Stomach (tissue), 9 donors: ENCODE results near the gene TNS1. TPM values are rescaled to one million over a fixed set of nuclear protein-coding genes. Genes with fewer than 3 reads are reported as not detected.

ENCODE experiments used
- DNase-seq, 2 donors: peaks; one replicate each; pipeline versions ENCODE4 v3.0.0 to v3.0.0-alpha.2; 2013 to 2019
- H3K27ac ChIP-seq, 5 donors: fragments of 200-600 bp in 4 of 5; sonication (generic) in 4 of 5; one replicate each; pipeline ENCODE4 v1.5.1; 2013 to 2019; ENCODE audit warnings: mild to moderate bottlenecking in 1 of 5, moderate library complexity in 1 of 5
- H3K27me3 ChIP-seq, 3 donors: fragments of 200-600 bp; sonication (generic); one replicate each; pipeline ENCODE4 v1.5.1; 2017 to 2019; ENCODE audit warnings: mixed run types in 1 of 3
- H3K36me3 ChIP-seq, 4 donors: fragments of 200-600 bp; sonication (generic); 1 replicate in 3 of 4; 2 replicates in 1 of 4; pipeline ENCODE4 v1.5.1; 2016 to 2019
- H3K4me1 ChIP-seq, 4 donors: fragments of 200-600 bp; sonication (generic); one replicate each; pipeline ENCODE4 v1.5.1; 2016 to 2019
- H3K4me3 ChIP-seq, 4 donors: fragments of 200-600 bp; sonication (generic) in 3 of 4; one replicate each; pipeline ENCODE4 v1.5.1; 2016 to 2019; ENCODE audit warnings: mild to moderate bottlenecking in 1 of 4
- H3K9me3 ChIP-seq, 4 donors: fragments of 200-600 bp; sonication (generic); one replicate each; pipeline ENCODE4 v1.5.1; 2016 to 2019
- CTCF ChIP-seq, 7 experiments: fragments of 450-650 bp in 4 of 7; fragments of 200-600 bp in 3 of 7; sonication (generic) in 3 of 7; IDR thresholded peaks; one replicate each; pipeline ENCODE4 v1.5.1; 2016 to 2019; ENCODE audit warnings: antibody characterized with exemption in 7 of 7, control low read depth in 2 of 7, mild to moderate bottlenecking in 1 of 7
- EP300 ChIP-seq: sonication (generic); formaldehyde crosslinking; IDR thresholded peaks from one replicate; pipeline ENCODE4 v1.6.1; 2017; ENCODE audit warnings: antibody characterized with exemption
- POLR2A ChIP-seq, 4 donors: fragments of 450-650 bp; IDR thresholded peaks; one replicate each; pipeline ENCODE4 v1.6.1; 2016; ENCODE audit warnings: antibody characterized with exemption in 4 of 4, control low read depth in 2 of 4, mild to moderate bottlenecking in 1 of 4, moderate library complexity in 1 of 4
- POLR2AphosphoS5 ChIP-seq, 3 donors: sonication (generic); formaldehyde crosslinking; IDR thresholded peaks; one replicate each; pipeline ENCODE4 v1.6.1; 2016; ENCODE audit warnings: antibody characterized with exemption in 3 of 3
- WGBS, 5 donors: extraction: QIAGEN DNeasy Blood & Tissue Kit in 3 of 5; methylation state at CpG; one replicate each; pipeline versions ENCODE4 v1.1.5 to v1.1.7; 2013 to 2018; 5-methylcytosine and 5-hydroxymethylcytosine counted together
- intact Hi-C: fragments of 100-400 bp; cut with DNase I; formaldehyde crosslinking; loops from one replicate; pipeline ENCODE4 v1.15.1; 2023; ENCODE audit warnings: low total_unique reads
- polyA plus RNA-seq, 3 donors: library from polyadenylated mRNA; stranded (reverse); fragments of 200-250 nt; gene quantifications; one replicate each; pipeline ENCODE4 v1.2.3, GENCODE V29; 2013
- total RNA-seq, 5 donors: library from RNA; depleted of rRNA; stranded (reverse); fragments of >200 nt; gene quantifications; one replicate each; pipeline versions ENCODE4 v1.1.0 to v1.2.3, GENCODE V29; 2014 to 2016
- donor health status: healthy with polysubstance abuse.
- donor health status: Bipolar disorder and iron deficiency.
- donor health status: healthy.

TNS1 gene
- total and polyA plus RNA-seq, 8 donors: 18.5 to 682 (median 160) TPM

GRCh38 chr2:217825469-217826235 lies 177.1 kb downstream of the TNS1 start:
- peak overlapping the region in 3 of 5 donors; percentile 26 to 67 (median 63) for H3K27ac ChIP-seq
- WGBS, 5 donors: 88 to 92% (median 90%) methylated on average over 8 of the region's 8 CpGs
- H3K27me3 ChIP-seq: no peaks in the 10 kb centered on the region
- H3K4me3 ChIP-seq: no peak overlapping the region
- no peak for DNase-seq
- no peaks in the 10 kb centered on the region for H3K9me3 ChIP-seq
- intact Hi-C loops: no loop called here
- TF ChIP-seq EP300 (no peak), POLR2A (IDR thresholded peaks at IDR 0.05) (no peak), CTCF (IDR thresholded peaks at IDR 0.05) (no peak), POLR2AphosphoS5 (IDR thresholded peaks at IDR 0.05) (no peak)
- peaks cover 14 to 81% (median 46%) of the 10 kb centered on the region in 4 donors for H3K4me1 ChIP-seq
- peaks cover 31 to 82% (median 63%) of the 10 kb centered on the region in 4 donors for H3K36me3 ChIP-seq

GRCh38 chr2:217824223-217824622 lies 178.6 kb downstream of the TNS1 start:
- WGBS, 5 donors: 76 to 86% (median 81%) methylated on average over 4 of the region's 4 CpGs
- intact Hi-C loops: no loop called here
- peaks cover 29 to 82% (median 63%) of the 10 kb centered on the region in 4 donors for H3K36me3 ChIP-seq
- no peaks in the 10 kb centered on the region for H3K9me3 ChIP-seq
- H3K27ac ChIP-seq: peak overlapping the region in 3 of 5 donors; percentile 8 to 67 (median 63)
- no peak for DNase-seq
- TF ChIP-seq POLR2A (IDR thresholded peaks at IDR 0.05) (no peak), EP300 (no peak), CTCF (IDR thresholded peaks at IDR 0.05) (no peak), POLR2AphosphoS5 (IDR thresholded peaks at IDR 0.05) (no peak)
- H3K4me1 ChIP-seq: peaks cover 17 to 89% (median 52%) of the 10 kb centered on the region in 4 donors
- no peaks in the 10 kb centered on the region for H3K27me3 ChIP-seq
- no peak overlapping the region for H3K4me3 ChIP-seq

GRCh38 chr2:217823626-217824025 lies 179.2 kb downstream of the TNS1 start:
- Histone ChIP-seq H3K27ac (peak overlapping the region in 2 of 5 donors; percentile 53 to 63), H3K36me3 (peaks cover 33 to 82% (median 63%) of the 10 kb centered on the region in 4 donors), H3K4me3 (no peak overlapping the region), H3K27me3 (no peaks in the 10 kb centered on the region), H3K9me3 (no peaks in the 10 kb centered on the region), H3K4me1 (peaks cover 17 to 86% (median 49%) of the 10 kb centered on the region in 4 donors)
- TF ChIP-seq CTCF (IDR thresholded peaks at IDR 0.05) (no peak), EP300 (no peak), POLR2AphosphoS5 (IDR thresholded peaks at IDR 0.05) (no peak), POLR2A (IDR thresholded peaks at IDR 0.05) (no peak)
- DNase-seq: no peak
- intact Hi-C loops: no loop called here
- 83 to 92% (median 90%) methylated on average over 2 to 6 of the region's 6 CpGs for WGBS, 5 donors

- peak overlapping the region in 4 of 5 donors; percentile 23 to 53 (median 41) for H3K27ac ChIP-seq
- peak in 1 of 2 donors; percentile 31 for DNase-seq
Observed at GRCh38 chr2:217822296-217823252, 180.2 kb downstream of the TNS1 start.

More at GRCh38 chr2:217822296-217823252, 180.2 kb downstream of the TNS1 start:
- TF ChIP-seq EP300 (no peak), POLR2A (IDR thresholded peaks at IDR 0.05) (no peak), CTCF (IDR thresholded peaks at IDR 0.05) (no peak), POLR2AphosphoS5 (IDR thresholded peaks at IDR 0.05) (no peak)
- peaks cover 41 to 84% (median 66%) of the 10 kb centered on the region in 4 donors for H3K36me3 ChIP-seq
- no peaks in the 10 kb centered on the region for H3K27me3 ChIP-seq
- no peaks in the 10 kb centered on the region for H3K9me3 ChIP-seq
- H3K4me3 ChIP-seq: no peak overlapping the region
- peaks cover 17 to 86% (median 48%) of the 10 kb centered on the region in 4 donors for H3K4me1 ChIP-seq
- WGBS, 5 donors: 68 to 82% (median 79%) methylated on average over 14 of the region's 14 CpGs
- intact Hi-C loops: no loop called here
